GM23338 (cell line): Measurements from ENCODE around the gene SLC40A1. TPM values are rescaled to one million over a fixed set of nuclear protein-coding genes. Genes with fewer than 3 reads are reported as not detected.

Experiments used
- ATAC-seq: fragments of 200-7000 bp; cut with Tn5 transposase; 3 replicates; pipeline ENCODE4 v1.9.1; 2020
- DNase-seq: peaks from one replicate; pipeline ENCODE4 v3.0.0-alpha.2; 2015; ENCODE audit warnings: low spot score
- H2AFZ ChIP-seq: fragments of 200-600 bp; sonication (generic); 2 replicates; pipeline ENCODE4 v1.8.0; 2016; ENCODE audit warnings: antibody characterized with exemption, mild to moderate bottlenecking, moderate library complexity
- H3F3A ChIP-seq: fragments of 200-600 bp; sonication (generic); replicated peaks from 2 replicates; pipeline ENCODE4 v1.8.0; 2017; ENCODE audit warnings: antibody characterized with exemption, mixed run types, low read depth
- H3K27ac ChIP-seq: fragments of 200-600 bp; sonication (generic); 2 replicates; pipeline ENCODE4 v1.6.1; 2016; ENCODE audit warnings: low read depth
- H3K27me3 ChIP-seq: fragments of 200-600 bp; sonication (generic); 2 replicates; pipeline ENCODE4 v1.8.0; 2016; ENCODE audit warnings: mild to moderate bottlenecking, mixed run types, moderate library complexity; ENCODE audit not compliant: insufficient read depth
- H3K36me3 ChIP-seq: fragments of 200-600 bp; sonication (generic); 2 replicates; pipeline ENCODE4 v1.8.0; 2016; ENCODE audit warnings: mild to moderate bottlenecking; ENCODE audit not compliant: insufficient read depth
- H3K4me1 ChIP-seq: fragments of 200-600 bp; sonication (generic); 2 replicates; pipeline ENCODE4 v1.8.0; 2016; ENCODE audit warnings: mild to moderate bottlenecking, moderate library complexity; ENCODE audit not compliant: insufficient read depth
- H3K4me2 ChIP-seq: fragments of 200-600 bp; sonication (generic); 2 replicates; pipeline ENCODE4 v1.7.1; 2017; ENCODE audit warnings: mixed run types
- H3K4me3 ChIP-seq: fragments of 200-600 bp; sonication (generic); 2 replicates; pipeline ENCODE4 v1.6.1; 2016; ENCODE audit warnings: mixed run types
- H3K79me2 ChIP-seq: fragments of 200-600 bp; sonication (generic); replicated peaks from 2 replicates; pipeline ENCODE4 v1.8.0; 2017; ENCODE audit warnings: mild to moderate bottlenecking; ENCODE audit not compliant: insufficient read depth
- H3K9me2 ChIP-seq: fragments of 200-600 bp; sonication (generic); 2 replicates; pipeline ENCODE4 v1.8.0; 2017; ENCODE audit not compliant: insufficient read depth
- H4K20me1 ChIP-seq: fragments of 200-600 bp; sonication (generic); replicated peaks from 2 replicates; pipeline ENCODE4 v1.8.0; 2017; ENCODE audit warnings: mild to moderate bottlenecking; ENCODE audit not compliant: insufficient read depth
- H3K27ac Mint-ChIP-seq: 2 replicates; pipeline ENCODE4 v1.8.0; 2020; ENCODE audit warnings: inconsistent platforms, mild to moderate bottlenecking, moderate library complexity, mixed read lengths
- H3K27me3 Mint-ChIP-seq: 3 replicates; pipeline ENCODE4 v1.8.0; 2022; ENCODE audit warnings: low read depth, mild to moderate bottlenecking, moderate library complexity, mixed read lengths, inconsistent platforms; ENCODE audit not compliant: insufficient read depth, poor library complexity
- H3K36me3 Mint-ChIP-seq: 3 replicates; pipeline ENCODE4 v1.8.0; 2021; ENCODE audit warnings: low read depth, mild to moderate bottlenecking, inconsistent platforms, moderate library complexity, mixed read lengths
- H3K4me1 Mint-ChIP-seq: 3 replicates; pipeline ENCODE4 v1.8.0; 2020; ENCODE audit warnings: mild to moderate bottlenecking, inconsistent platforms, mixed read lengths
- H3K4me3 Mint-ChIP-seq: 3 replicates; pipeline ENCODE4 v1.8.0; 2021; ENCODE audit warnings: moderate library complexity, mild to moderate bottlenecking, inconsistent platforms, mixed read lengths
- H3K9me3 Mint-ChIP-seq: 3 replicates; pipeline ENCODE4 v1.8.0; 2020; ENCODE audit warnings: moderate library complexity, mild to moderate bottlenecking, inconsistent platforms, mixed read lengths
- CREB1 ChIP-seq: fragments of 250-450 bp; sonication (Bioruptor Pico); IDR thresholded peaks from 2 replicates; pipeline ENCODE4 v1.5.0; 2020; ENCODE audit warnings: low read depth, mild to moderate bottlenecking, moderate library complexity
- EZH2 ChIP-seq: fragments of 200-600 bp; sonication (generic); IDR thresholded peaks from one replicate; pipeline ENCODE4 v1.8.0; 2017; ENCODE audit warnings: antibody characterized with exemption, mild to moderate bottlenecking, low read depth; ENCODE audit not compliant: unreplicated experiment
- EZH2phosphoT487 ChIP-seq: fragments of 200-600 bp; sonication (generic); IDR thresholded peaks from one replicate; pipeline ENCODE4 v1.8.1; 2018; ENCODE audit warnings: antibody characterized with exemption; ENCODE audit not compliant: unreplicated experiment
- JUNB ChIP-seq: IDR thresholded peaks from one replicate; pipeline ENCODE4 v1.6.1; 2016; ENCODE audit warnings: antibody characterized with exemption; ENCODE audit not compliant: unreplicated experiment
- NANOG ChIP-seq: IDR thresholded peaks from 2 replicates; pipeline ENCODE4 v1.6.1; 2016; ENCODE audit warnings: antibody characterized with exemption, borderline replicate concordance
- POLR2AphosphoS5 ChIP-seq: IDR thresholded peaks from 2 replicates; pipeline ENCODE4 v1.6.1; 2016; ENCODE audit warnings: antibody characterized with exemption, low read depth
- REST ChIP-seq: IDR thresholded peaks from one replicate; pipeline ENCODE4 v1.6.1; 2018; ENCODE audit warnings: antibody characterized with exemption; ENCODE audit not compliant: unreplicated experiment
- STAT1 ChIP-seq: IDR thresholded peaks from one replicate; pipeline ENCODE4 v1.6.1; 2016; ENCODE audit warnings: antibody characterized with exemption; ENCODE audit not compliant: unreplicated experiment
- ZNF114 ChIP-seq: fragments of 250-450 bp; sonication (Bioruptor Pico); IDR thresholded peaks from 2 replicates; pipeline ENCODE4 v1.5.0; 2020; ENCODE audit warnings: mild to moderate bottlenecking, moderate library complexity
- ZNF331 ChIP-seq: fragments of 250-450 bp; sonication (Bioruptor Pico); IDR thresholded peaks from 2 replicates; pipeline ENCODE4 v1.5.0; 2020; ENCODE audit warnings: low read depth, mild to moderate bottlenecking, moderate library complexity
- ZNF462 ChIP-seq: fragments of 250-450 bp; sonication (Bioruptor Pico); IDR thresholded peaks from 2 replicates; pipeline ENCODE4 v1.5.0; 2020; ENCODE audit warnings: mild to moderate bottlenecking, moderate library complexity
- polyA plus RNA-seq: library from polyadenylated mRNA; unstranded; fragments of >200 nt; fragmentation: Nextera tagmentation; extraction: Ambion mirVana; gene quantifications from 2 replicates; pipeline ENCODE4 v1.2.1, GENCODE V29; 2016
- total RNA-seq: library from RNA; depleted of rRNA; stranded (reverse); fragments of >200 nt; shearing (Covaris generic); gene quantifications from 2 replicates; pipeline ENCODE4 v1.2.3, GENCODE V29; 2014
- TF ChIP-seq, protein P1 (sequence below), 2 experiments: fragments of 200-600 bp in 1 of 2; sonication (generic) in 1 of 2; conservative IDR thresholded peaks; 2 replicates each; pipeline versions ENCODE4 v1.5.1 to v1.6.1; 2016 to 2017; ENCODE audit warnings: antibody characterized with exemption in 2 of 2, low read depth in 2 of 2, mild to moderate bottlenecking in 2 of 2, moderate library complexity in 1 of 2
- TF ChIP-seq, protein P2 (sequence below): IDR thresholded peaks from 2 replicates; pipeline ENCODE4 v1.6.1; 2016; ENCODE audit warnings: antibody characterized with exemption

Gene SLC40A1
- total and polyA plus RNA-seq, 2 experiments from 2014 or later: 0.08 TPM; not detected in 1

- no peaks in the 10 kb centered on the region for H3K36me3 Mint-ChIP-seq
Observed at GRCh38 chr2:189515264-189515663, 65.3 kb downstream of the SLC40A1 start.

More at GRCh38 chr2:189515264-189515663, 65.3 kb downstream of the SLC40A1 start:
- Histone ChIP-seq H4K20me1 (no peaks in the 10 kb centered on the region), H3K27me3 (no peaks in the 10 kb centered on the region), H3K4me3 (no peak overlapping the region), H3K79me2 (no peaks in the 10 kb centered on the region), H3F3A (no peaks in the 10 kb centered on the region), H3K9me2 (peaks cover 5% of the 10 kb centered on the region; the same call in 1 of the 2 replicates), H3K4me1 (no peaks in the 10 kb centered on the region), H3K27ac (no peak overlapping the region), H2AFZ (no peak overlapping the region), H3K4me2 (no peak overlapping the region), H3K36me3 (no peaks in the 10 kb centered on the region)
- H3K9me3 Mint-ChIP-seq: no peaks in the 10 kb centered on the region
- peaks cover 3% of the 10 kb centered on the region for H3K27me3 Mint-ChIP-seq
- no peak overlapping the region for H3K4me3 Mint-ChIP-seq
- no peak for DNase-seq
- H3K4me1 Mint-ChIP-seq: peaks cover 5% of the 10 kb centered on the region
- ATAC-seq: no peak
- H3K27ac Mint-ChIP-seq: no peak overlapping the region
- TF ChIP-seq ZNF331 (CRISPR knock-in tag): no peak
- no peak for TF ChIP-seq ZNF114 (CRISPR knock-in tag)
- no peak for TF ChIP-seq EZH2
- TF ChIP-seq, protein P1, sequence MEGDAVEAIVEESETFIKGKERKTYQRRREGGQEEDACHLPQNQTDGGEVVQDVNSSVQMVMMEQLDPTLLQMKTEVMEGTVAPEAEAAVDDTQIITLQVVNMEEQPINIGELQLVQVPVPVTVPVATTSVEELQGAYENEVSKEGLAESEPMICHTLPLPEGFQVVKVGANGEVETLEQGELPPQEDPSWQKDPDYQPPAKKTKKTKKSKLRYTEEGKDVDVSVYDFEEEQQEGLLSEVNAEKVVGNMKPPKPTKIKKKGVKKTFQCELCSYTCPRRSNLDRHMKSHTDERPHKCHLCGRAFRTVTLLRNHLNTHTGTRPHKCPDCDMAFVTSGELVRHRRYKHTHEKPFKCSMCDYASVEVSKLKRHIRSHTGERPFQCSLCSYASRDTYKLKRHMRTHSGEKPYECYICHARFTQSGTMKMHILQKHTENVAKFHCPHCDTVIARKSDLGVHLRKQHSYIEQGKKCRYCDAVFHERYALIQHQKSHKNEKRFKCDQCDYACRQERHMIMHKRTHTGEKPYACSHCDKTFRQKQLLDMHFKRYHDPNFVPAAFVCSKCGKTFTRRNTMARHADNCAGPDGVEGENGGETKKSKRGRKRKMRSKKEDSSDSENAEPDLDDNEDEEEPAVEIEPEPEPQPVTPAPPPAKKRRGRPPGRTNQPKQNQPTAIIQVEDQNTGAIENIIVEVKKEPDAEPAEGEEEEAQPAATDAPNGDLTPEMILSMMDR (conservative IDR thresholded peaks at IDR 0.05; ENCODE audit: low read depth in 2 of 2): no peak
- no peak for TF ChIP-seq POLR2AphosphoS5
- no peak for TF ChIP-seq JUNB
- no peak for TF ChIP-seq STAT1
- TF ChIP-seq CREB1 (CRISPR knock-in tag): no peak
- TF ChIP-seq REST: no peak
- TF ChIP-seq NANOG: no peak
- TF ChIP-seq EZH2phosphoT487: no peak
- TF ChIP-seq, protein P2, sequence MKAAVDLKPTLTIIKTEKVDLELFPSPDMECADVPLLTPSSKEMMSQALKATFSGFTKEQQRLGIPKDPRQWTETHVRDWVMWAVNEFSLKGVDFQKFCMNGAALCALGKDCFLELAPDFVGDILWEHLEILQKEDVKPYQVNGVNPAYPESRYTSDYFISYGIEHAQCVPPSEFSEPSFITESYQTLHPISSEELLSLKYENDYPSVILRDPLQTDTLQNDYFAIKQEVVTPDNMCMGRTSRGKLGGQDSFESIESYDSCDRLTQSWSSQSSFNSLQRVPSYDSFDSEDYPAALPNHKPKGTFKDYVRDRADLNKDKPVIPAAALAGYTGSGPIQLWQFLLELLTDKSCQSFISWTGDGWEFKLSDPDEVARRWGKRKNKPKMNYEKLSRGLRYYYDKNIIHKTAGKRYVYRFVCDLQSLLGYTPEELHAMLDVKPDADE: no peak
- no peak for TF ChIP-seq ZNF462 (CRISPR knock-in tag)
